GM18907 (cell line): ENCODE measurements around the gene MAP4.
A peak's percentile ranks its signal among the peaks of the same experiment; 100 is the strongest.
"Not testable (repeated sequence)": the region's sequence is repeated elsewhere in the genome, so short reads cannot be mapped to it uniquely, and the experiment has no call there.

Experiments used
- ATAC-seq: cut with Tn5 transposase; IDR thresholded peaks from one replicate; pipeline ENCODE4 v1.9.1; 2021; ENCODE audit warnings: mild to moderate bottlenecking, moderate library complexity; ENCODE audit not compliant: unreplicated experiment

Gene MAP4

DNA sequence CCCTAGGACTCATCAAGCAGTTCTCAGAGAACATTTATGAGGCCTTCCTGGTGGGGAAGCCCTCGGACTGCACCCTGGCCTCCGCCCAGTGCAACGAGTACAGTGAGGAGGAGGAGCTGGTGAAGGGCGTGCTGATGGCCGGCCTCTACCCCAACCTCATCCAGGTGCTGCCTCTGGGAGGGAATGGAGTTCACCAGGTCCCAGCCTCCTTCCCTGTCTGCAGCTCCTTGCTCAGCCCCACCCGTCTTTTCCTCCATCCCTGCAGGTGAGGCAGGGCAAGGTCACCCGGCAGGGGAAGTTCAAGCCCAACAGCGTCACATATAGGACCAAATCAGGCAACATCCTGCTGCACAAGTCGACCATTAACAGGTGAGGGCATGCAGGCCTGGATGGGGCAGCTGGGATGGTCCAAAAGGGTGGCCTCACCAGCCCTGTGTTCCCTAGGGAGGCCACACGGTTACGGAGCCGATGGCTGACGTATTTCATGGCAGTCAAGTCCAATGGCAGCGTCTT, 167.0 kb downstream of the MAP4 start:
- no peak for ATAC-seq

DNA sequence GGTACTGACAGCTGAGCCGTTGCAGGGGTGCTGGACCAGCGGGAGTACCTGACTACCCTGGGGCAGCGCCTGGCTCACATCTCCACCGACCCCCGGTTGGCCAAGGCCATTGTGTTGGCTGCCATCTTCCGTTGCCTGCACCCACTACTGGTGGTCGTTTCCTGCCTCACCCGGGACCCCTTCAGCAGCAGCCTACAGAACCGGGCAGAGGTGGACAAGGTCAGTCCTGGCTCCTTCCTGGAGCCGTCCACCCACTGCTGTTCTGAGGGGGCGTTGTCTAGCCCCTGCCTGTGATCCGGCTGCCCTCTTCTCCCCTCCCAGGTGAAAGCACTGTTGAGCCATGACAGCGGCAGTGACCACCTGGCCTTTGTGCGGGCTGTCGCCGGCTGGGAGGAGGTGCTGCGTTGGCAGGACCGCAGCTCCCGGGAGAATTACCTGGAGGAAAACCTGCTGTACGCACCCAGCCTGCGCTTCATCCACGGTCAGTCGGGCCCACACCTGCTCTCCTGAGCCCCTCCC, 167.6 kb downstream of the MAP4 start:
- no peak for ATAC-seq

GRCh38 chr3:47847801-47848518, 168.3 kb downstream of the MAP4 start:
- ATAC-seq, result no peak

DNA sequence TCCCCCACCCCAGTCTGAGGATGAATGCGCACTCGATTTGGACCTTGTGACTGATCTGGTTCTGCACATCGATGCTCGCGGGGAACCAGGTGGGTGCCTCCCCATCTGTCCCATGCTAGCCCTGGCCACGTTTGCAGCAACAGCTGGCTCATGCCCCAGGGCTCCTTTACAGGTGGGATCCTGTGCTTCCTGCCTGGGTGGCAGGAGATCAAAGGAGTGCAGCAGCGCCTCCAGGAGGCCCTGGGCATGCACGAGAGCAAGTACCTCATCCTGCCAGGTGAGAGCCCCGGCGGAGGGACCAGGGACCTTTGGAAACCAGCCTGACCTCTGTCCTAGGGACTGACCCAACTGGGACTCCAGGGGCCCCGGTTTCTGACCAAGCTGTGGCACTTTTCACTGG, 169.0 kb downstream of the MAP4 start:
- no peak for ATAC-seq

DNA sequence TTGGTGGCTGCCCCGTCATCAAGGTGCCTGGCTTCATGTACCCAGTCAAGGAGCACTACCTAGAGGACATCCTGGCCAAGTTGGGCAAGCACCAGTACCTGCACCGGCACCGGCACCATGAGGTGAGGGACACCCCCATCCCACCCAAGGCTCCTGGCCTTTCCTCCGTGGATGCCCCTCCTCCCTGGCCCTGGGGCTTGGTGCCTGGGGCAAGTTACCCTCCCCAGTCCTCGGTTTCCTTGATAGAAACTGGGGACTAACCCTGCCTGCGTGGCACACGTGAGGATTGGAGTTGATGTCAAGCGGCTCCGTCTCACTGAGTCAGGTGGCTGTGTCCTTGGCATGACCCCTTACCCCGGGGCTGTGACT, 169.4 kb downstream of the MAP4 start:
- no peak for ATAC-seq

- ATAC-seq, result no peak
Measured at GRCh38 chr3:47846186-47846879, 169.9 kb downstream of the MAP4 start.

DNA sequence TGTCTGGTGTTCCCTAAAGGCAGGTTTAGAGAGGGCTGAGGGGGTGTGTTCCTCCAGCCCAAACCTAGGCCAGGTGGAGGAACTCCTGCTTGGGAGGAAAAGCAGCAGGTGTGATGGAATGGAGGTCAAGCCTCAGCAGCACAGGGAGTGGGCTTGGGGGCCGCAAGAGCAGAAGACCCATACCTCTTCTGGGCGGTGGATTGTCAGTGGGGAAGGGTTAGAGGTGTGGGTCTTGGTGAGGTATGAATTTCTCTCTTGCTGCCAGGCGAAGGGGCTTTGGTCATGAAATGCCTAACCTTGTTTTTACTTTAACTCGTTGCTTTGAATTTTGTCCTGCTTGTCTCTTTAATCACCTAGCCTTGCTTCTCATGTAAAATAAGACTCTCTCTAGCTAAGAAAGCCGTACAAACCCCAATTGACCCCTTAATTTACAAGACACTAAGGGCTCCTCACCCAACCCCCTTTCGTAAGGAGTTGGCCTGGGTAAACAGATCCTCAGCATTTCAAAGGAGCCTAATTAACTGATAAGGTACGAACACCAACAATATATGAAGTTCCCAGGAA, 174.3 kb downstream of the MAP4 start:
- no peak for ATAC-seq

DNA sequence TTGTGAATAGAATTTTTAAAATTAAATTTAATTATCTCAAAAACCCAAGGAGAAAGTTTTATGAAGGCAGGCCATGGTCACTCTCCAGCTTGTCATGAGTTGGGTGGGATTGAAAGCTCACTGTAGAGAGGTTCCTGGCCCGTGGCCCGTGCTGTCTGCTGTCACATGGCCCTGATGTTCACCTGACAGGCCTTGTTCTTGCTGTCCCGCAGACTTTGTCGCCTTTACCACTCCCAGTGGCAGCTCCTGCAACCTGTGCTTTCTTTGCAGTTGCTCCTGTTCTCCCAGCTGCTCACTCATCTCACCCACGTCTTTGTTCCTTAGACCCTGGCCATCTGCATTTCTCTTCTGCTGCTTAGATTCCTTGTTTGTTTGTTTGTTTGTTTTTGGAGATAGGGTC, 177.7 kb downstream of the MAP4 start:
- ATAC-seq, result no peak

GRCh38 chr3:47836986-47837385, 179.2 kb downstream of the MAP4 start:
- no peak for ATAC-seq

GRCh38 chr3:47829482-47829881, 186.7 kb downstream of the MAP4 start:
- ATAC-seq, result not testable (repeated sequence)

GRCh38 chr3:47825590-47825989, 190.6 kb downstream of the MAP4 start:
- ATAC-seq, result no peak

- peak; percentile 92 for ATAC-seq
Measured at GRCh38 chr3:47824541-47825473, 191.4 kb downstream of the MAP4 start.

GRCh38 chr3:47817609-47818008, 198.6 kb downstream of the MAP4 start:
- ATAC-seq, result no peak

- ATAC-seq, result no peak
Measured at GRCh38 chr3:47813551-47814177, 202.6 kb downstream of the MAP4 start.

DNA sequence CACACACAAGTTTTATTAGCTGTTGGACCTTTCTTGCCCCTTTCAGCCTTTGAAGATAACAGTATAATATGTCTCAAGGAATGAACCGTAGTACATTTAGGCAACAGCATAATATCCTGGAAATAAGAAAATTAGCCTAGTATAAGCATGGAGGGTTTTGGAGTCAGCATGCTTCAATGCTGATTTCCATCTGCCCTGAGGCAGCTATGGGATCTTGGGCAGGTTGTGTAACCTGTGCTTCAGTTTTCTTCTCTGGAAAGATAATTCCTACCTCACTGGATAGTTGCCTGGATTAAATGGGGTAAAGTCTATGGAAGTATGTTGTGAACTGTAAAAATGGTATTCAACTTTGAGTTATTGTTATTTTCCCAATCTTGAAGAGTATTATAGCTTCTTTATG, 211.6 kb downstream of the MAP4 start:
- no peak for ATAC-seq

DNA sequence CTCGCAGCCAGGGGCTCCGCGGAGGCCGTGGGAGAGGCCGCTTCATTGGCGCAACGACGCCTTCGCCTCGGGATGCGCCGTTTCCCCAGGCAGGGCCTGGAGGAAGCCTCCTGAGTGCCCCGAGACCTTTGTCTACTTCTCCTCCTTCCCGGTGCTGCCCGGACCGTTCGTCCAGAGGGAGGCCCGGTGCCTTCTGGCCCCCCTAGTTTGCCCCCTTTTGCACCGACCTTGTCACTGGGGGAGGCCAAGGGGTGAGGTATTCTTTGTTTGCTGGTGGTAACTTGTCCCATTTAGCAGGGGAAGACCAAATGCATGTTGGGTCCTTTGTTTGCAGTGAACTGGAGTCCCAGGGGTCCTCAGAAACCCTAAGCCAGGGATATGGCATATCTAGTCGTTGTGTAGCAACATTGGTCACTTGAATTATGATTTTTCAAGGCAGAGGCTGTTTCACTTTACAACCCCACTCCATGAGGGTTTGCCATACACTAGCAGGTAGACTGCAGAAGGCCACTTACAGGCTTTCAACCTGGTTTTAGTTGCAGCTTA, 212.7 kb downstream of the MAP4 start:
- ATAC-seq, result no peak

GRCh38 chr3:47802734-47803479, 213.3 kb downstream of the MAP4 start, which contains the start of gene DHX30:
Gene DHX30, plus strand, starts transcription at chr3:47803138. Its CDS starts 7,546 bp downstream, at chr3:47810684.
- ATAC-seq, result peak; percentile 85
